Psoas muscle (tissue), 8 donors: Measurements from ENCODE around the gene RAB7B. TPM values are rescaled to one million over a fixed set of nuclear protein-coding genes. Genes with fewer than 3 reads are reported as not detected.

Experiments used
- ATAC-seq, 4 donors: fragments of 200-7000 bp; cut with Tn5 transposase; one replicate each; pipeline ENCODE4 v1.9.1; 2020; ENCODE audit warnings: moderate library complexity in 3 of 4, mild to moderate bottlenecking in 2 of 4
- DNase-seq, 2 donors: peaks; one replicate each; pipeline ENCODE4 v3.0.0-alpha.2; 2020
- H3K27ac ChIP-seq: fragments of 200-600 bp; one replicate; pipeline ENCODE4 v1.8.0; 2022
- H3K27me3 ChIP-seq, 3 donors: fragments of 200-600 bp in 1 of 3; one replicate each; pipeline versions ENCODE4 v1.6.1 to v1.8.0; 2013 to 2022; ENCODE audit warnings: low read length in 2 of 3, mild to moderate bottlenecking in 2 of 3, moderate library complexity in 1 of 3; ENCODE audit not compliant: insufficient read depth in 3 of 3
- H3K36me3 ChIP-seq, 2 donors: fragments of 200-600 bp in 1 of 2; one replicate each; pipeline versions ENCODE4 v1.6.1 to v1.8.0; 2013 to 2022; ENCODE audit warnings: low read depth in 1 of 2, mild to moderate bottlenecking in 1 of 2, moderate library complexity in 1 of 2; ENCODE audit not compliant: insufficient read depth in 1 of 2
- H3K4me1 ChIP-seq: fragments of 200-600 bp; one replicate; pipeline ENCODE4 v1.8.0; 2022
- H3K4me3 ChIP-seq: fragments of 200-600 bp; one replicate; pipeline ENCODE4 v1.8.0; 2022; ENCODE audit warnings: mild to moderate bottlenecking
- H3K9me3 ChIP-seq: fragments of 200-600 bp; one replicate; pipeline ENCODE4 v1.8.0; 2022
- CTCF ChIP-seq: fragments of 200-600 bp; IDR thresholded peaks from one replicate; pipeline ENCODE4 v1.8.0; 2022; ENCODE audit warnings: antibody characterized with exemption
- WGBS, 3 donors: extraction: QIAGEN DNeasy Blood & Tissue Kit; methylation state at CpG; one replicate each; pipeline versions ENCODE4 v1.1.6 to v1.1.7; 2013; 5-methylcytosine and 5-hydroxymethylcytosine counted together
- intact Hi-C, 2 donors: fragments of 100-400 bp; cut with DNase I; formaldehyde crosslinking; loops; one replicate each; pipeline versions ENCODE4 v1.11.0 to v1.14.2; 2022
- polyA plus RNA-seq, 3 donors: library from polyadenylated mRNA; stranded (reverse); fragments of 200-250 nt; gene quantifications; one replicate each; pipeline ENCODE4 v1.2.3, GENCODE V29; 2013
- total RNA-seq, 4 donors: library from RNA; stranded (reverse); fragmentation: NEBNext Ultra II Directional in 2 of 4; extraction: Animal tissue kit (Norgen Biotek cat#: 25700) in 2 of 4; gene quantifications; one replicate each; pipeline versions ENCODE4 v1.2.1 to v1.2.4, GENCODE V29; 2021 to 2023
- donor health status: healthy with polysubstance abuse.
- donor health status: DM: no; HTN: no; CAD: no; lungs with moderate emphysema.
- donor health status: Bipolar disorder and iron deficiency.
- donor health status: healthy.
- donor health status: DM: yes; HTN: yes; CAD: no.
- donor health status: DM: no; HTN: no; CAD: no.
- donor health status: DM: no; HTN: no; CAD: no.
- donor health status: DM: yes; HTN: yes; CAD: no.

RAB7B gene
- total and polyA plus RNA-seq, 7 donors, result 0.17 to 1.2 (median 0.34) TPM

GRCh38 chr1:205929496-205930194 is 73.5 kb downstream of the RAB7B start:
- H3K9me3 ChIP-seq, result no peaks in the 10 kb centered on the region
- H3K27me3 ChIP-seq, result peaks cover 0 to 5% (median 0%) of the 10 kb centered on the region in 3 donors
- WGBS, 3 donors, result 94 to 95% (median 95%) methylated on average over 19 of the region's 19 CpGs
- no peak overlapping the region for H3K27ac ChIP-seq
- H3K4me1 ChIP-seq, result peaks cover 3% of the 10 kb centered on the region
- no peaks in the 10 kb centered on the region for H3K36me3 ChIP-seq
- no peak overlapping the region for H3K4me3 ChIP-seq
- intact Hi-C loops, result loop anchor here in 1 of 2 donors (5.0 kb wide), 1 partner anchor 33 kb away; no protein-coding TSS in a partner anchor
- no peak for TF ChIP-seq CTCF
- ATAC-seq (no peak), DNase-seq (no peak)

- 84 to 88% (median 87%) methylated on average over 4 to 5 of the region's 5 CpGs for WGBS, 3 donors
- H3K4me1 ChIP-seq, result peaks cover 3% of the 10 kb centered on the region
- H3K4me3 ChIP-seq, result no peak overlapping the region
- H3K27me3 ChIP-seq, result peaks cover 0 to 5% (median 0%) of the 10 kb centered on the region in 3 donors
- no peak overlapping the region for H3K27ac ChIP-seq
- no peak for TF ChIP-seq CTCF
- H3K36me3 ChIP-seq, result no peaks in the 10 kb centered on the region
- no peak for ATAC-seq
- intact Hi-C loops, result loop anchor here in 1 of 2 donors (5.0 kb wide), 1 partner anchor 34 kb away; no protein-coding TSS in a partner anchor
- DNase-seq, result no peak
- no peaks in the 10 kb centered on the region for H3K9me3 ChIP-seq
Observed at GRCh38 chr1:205928317-205928716, 74.9 kb downstream of the RAB7B start.

GRCh38 chr1:205927676-205928075 is 75.5 kb downstream of the RAB7B start:
- no peak for TF ChIP-seq CTCF
- Histone ChIP-seq H3K27ac (no peak overlapping the region), H3K27me3 (peaks cover 0 to 5% (median 0%) of the 10 kb centered on the region in 3 donors), H3K4me1 (peaks cover 6% of the 10 kb centered on the region), H3K36me3 (no peaks in the 10 kb centered on the region), H3K4me3 (no peak overlapping the region), H3K9me3 (no peaks in the 10 kb centered on the region)
- 93 to 96% (median 96%) methylated on average over 12 of the region's 12 CpGs for WGBS, 3 donors
- ATAC-seq, result no peak
- DNase-seq, result no peak
- intact Hi-C loops, result loop anchor here in 1 of 2 donors (5.0 kb wide), 1 partner anchor 35 kb away; no protein-coding TSS in a partner anchor

GRCh38 chr1:205927247-205927646 is 75.9 kb downstream of the RAB7B start:
- no peak for TF ChIP-seq CTCF
- H3K9me3 ChIP-seq, result no peaks in the 10 kb centered on the region
- H3K4me1 ChIP-seq, result peaks cover 6% of the 10 kb centered on the region
- WGBS, 3 donors, result 89 to 98% (median 93%) methylated on average over 6 of the region's 6 CpGs
- H3K27me3 ChIP-seq, result peaks cover 0 to 5% (median 0%) of the 10 kb centered on the region in 3 donors
- no peak for DNase-seq
- intact Hi-C loops, result loop anchor here in 1 of 2 donors (5.0 kb wide), 1 partner anchor 35 kb away; no protein-coding TSS in a partner anchor
- no peaks in the 10 kb centered on the region for H3K36me3 ChIP-seq
- no peak overlapping the region for H3K27ac ChIP-seq
- H3K4me3 ChIP-seq, result no peak overlapping the region
- no peak for ATAC-seq

Other genes starting within 250 kb of the RAB7B start
- gene RAB29, start 227.9 kb downstream of the RAB7B start, total RNA-seq, result 1 to 10 TPM; 5.9 to 8.3 (median 6.4) TPM
- 10 to 100 TPM in 1 of 3 donors, 1 to 10 TPM in 2; 5.3 to 20.5 (median 5.5) TPM for gene RAB29, start 227.9 kb downstream of the RAB7B start, polyA plus RNA-seq
- 10 to 100 TPM; 54.1 to 87.7 (median 67.4) TPM for gene SLC41A1, start 190.2 kb downstream of the RAB7B start, total RNA-seq
- gene SLC41A1, start 190.2 kb downstream of the RAB7B start, polyA plus RNA-seq, result 10 to 100 TPM; 19.8 to 42.9 (median 25.7) TPM
- gene PM20D1, start 153.3 kb downstream of the RAB7B start, total RNA-seq, result under 1 TPM in 3 of 4 donors, not detected in 1; 0.16 to 0.32 (median 0.23) TPM
- gene PM20D1, start 153.3 kb downstream of the RAB7B start, polyA plus RNA-seq, result under 1 TPM in 2 of 3 donors, not detected in 1; 0.05 to 0.23 TPM
- 1 to 10 TPM in 1 of 4 donors, under 1 TPM in 3; 0.15 to 5.5 (median 0.47) TPM for gene SLC26A9, start 59.9 kb downstream of the RAB7B start, total RNA-seq
- under 1 TPM; 0.16 to 0.56 (median 0.42) TPM for gene SLC26A9, start 59.9 kb downstream of the RAB7B start, polyA plus RNA-seq
- under 1 TPM in 1 of 4 donors, not detected in 3; 0.20 TPM for gene CTSE, start 20.5 kb upstream of the RAB7B start, total RNA-seq
- under 1 TPM in 2 of 3 donors, not detected in 1; 0.03 to 0.22 TPM for gene CTSE, start 20.5 kb upstream of the RAB7B start, polyA plus RNA-seq
- under 1 TPM in 3 of 4 donors, not detected in 1; 0.58 to 0.95 (median 0.86) TPM for gene RHEX, start 49.8 kb upstream of the RAB7B start, total RNA-seq
- under 1 TPM; 0.13 to 0.22 (median 0.21) TPM for gene RHEX, start 49.8 kb upstream of the RAB7B start, polyA plus RNA-seq
- not detected for gene AVPR1B, start 114.0 kb upstream of the RAB7B start, total RNA-seq
- gene AVPR1B, start 114.0 kb upstream of the RAB7B start, polyA plus RNA-seq, result not detected
- gene FAM72A, start 199.4 kb upstream of the RAB7B start, total RNA-seq, result under 1 TPM in 3 of 4 donors, not detected in 1; 0.56 to 0.92 (median 0.91) TPM
- gene FAM72A, start 199.4 kb upstream of the RAB7B start, polyA plus RNA-seq, result under 1 TPM; 0.11 to 0.44 (median 0.18) TPM
- 10 to 100 TPM in 1 of 4 donors, 1 to 10 TPM in 3; 8.9 to 13.8 (median 9.6) TPM for gene SRGAP2, start 200.1 kb upstream of the RAB7B start, total RNA-seq
- gene SRGAP2, start 200.1 kb upstream of the RAB7B start, polyA plus RNA-seq, result 1 to 10 TPM; 3.1 to 3.9 (median 3.5) TPM